Fibroblast of the aortic adventitia (primary cell): Measurements from ENCODE around the gene GFAP. TPM values are rescaled to one million over a fixed set of nuclear protein-coding genes. Genes with fewer than 3 reads are reported as not detected.
A peak's percentile ranks its signal among the peaks of the same experiment; 100 is the strongest.

Experiments
- DNase-seq: peaks from one replicate; pipeline ENCODE4 v3.0.0-alpha.2; 2010; ENCODE audit warnings: low read depth
- H3K4me3 ChIP-seq: 2 replicates; pipeline ENCODE4 v1.5.1; 2011; ENCODE audit warnings: low read depth, mild to moderate bottlenecking, control low read depth, low read length, moderate library complexity
- total RNA-seq: library from RNA; depleted of rRNA; stranded (reverse); fragments of >200 nt; gene quantifications from 2 replicates; pipeline ENCODE4 v1.2.3, GENCODE V29; 2012; ENCODE audit warnings: low replicate concordance
- TF ChIP-seq, protein P1 (sequence below): IDR thresholded peaks from 2 replicates; pipeline ENCODE4 v1.5.1; 2011; ENCODE audit warnings: mild to moderate bottlenecking, low read length, control low read depth, inconsistent platforms; ENCODE audit not compliant: insufficient read depth

GFAP gene
- total RNA-seq, 1 donor = not detected

DNA sequence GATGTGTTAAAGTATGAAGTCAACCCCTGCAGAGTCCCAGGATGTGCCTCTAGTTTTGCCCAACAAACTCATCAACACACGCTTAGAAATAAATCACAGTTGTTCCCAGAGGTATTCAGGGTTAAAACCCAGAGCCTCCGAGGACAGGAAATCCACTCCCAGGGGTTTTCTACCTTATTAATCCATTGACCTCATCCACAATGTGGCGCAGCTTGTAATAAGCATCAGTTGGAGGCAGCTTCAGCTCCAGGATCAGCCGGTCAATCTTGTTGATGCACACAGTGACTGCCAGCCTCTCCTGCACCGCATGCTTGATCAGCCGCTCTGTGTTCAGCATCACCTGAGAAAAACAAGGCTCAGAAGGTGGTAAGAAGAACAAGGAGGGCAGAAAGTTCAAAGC, 39.5 kb downstream of the GFAP start:
- H3K4me3 ChIP-seq = no peak overlapping the region
- TF ChIP-seq, protein P1, sequence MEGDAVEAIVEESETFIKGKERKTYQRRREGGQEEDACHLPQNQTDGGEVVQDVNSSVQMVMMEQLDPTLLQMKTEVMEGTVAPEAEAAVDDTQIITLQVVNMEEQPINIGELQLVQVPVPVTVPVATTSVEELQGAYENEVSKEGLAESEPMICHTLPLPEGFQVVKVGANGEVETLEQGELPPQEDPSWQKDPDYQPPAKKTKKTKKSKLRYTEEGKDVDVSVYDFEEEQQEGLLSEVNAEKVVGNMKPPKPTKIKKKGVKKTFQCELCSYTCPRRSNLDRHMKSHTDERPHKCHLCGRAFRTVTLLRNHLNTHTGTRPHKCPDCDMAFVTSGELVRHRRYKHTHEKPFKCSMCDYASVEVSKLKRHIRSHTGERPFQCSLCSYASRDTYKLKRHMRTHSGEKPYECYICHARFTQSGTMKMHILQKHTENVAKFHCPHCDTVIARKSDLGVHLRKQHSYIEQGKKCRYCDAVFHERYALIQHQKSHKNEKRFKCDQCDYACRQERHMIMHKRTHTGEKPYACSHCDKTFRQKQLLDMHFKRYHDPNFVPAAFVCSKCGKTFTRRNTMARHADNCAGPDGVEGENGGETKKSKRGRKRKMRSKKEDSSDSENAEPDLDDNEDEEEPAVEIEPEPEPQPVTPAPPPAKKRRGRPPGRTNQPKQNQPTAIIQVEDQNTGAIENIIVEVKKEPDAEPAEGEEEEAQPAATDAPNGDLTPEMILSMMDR = no peak
- no peak for DNase-seq

DNA sequence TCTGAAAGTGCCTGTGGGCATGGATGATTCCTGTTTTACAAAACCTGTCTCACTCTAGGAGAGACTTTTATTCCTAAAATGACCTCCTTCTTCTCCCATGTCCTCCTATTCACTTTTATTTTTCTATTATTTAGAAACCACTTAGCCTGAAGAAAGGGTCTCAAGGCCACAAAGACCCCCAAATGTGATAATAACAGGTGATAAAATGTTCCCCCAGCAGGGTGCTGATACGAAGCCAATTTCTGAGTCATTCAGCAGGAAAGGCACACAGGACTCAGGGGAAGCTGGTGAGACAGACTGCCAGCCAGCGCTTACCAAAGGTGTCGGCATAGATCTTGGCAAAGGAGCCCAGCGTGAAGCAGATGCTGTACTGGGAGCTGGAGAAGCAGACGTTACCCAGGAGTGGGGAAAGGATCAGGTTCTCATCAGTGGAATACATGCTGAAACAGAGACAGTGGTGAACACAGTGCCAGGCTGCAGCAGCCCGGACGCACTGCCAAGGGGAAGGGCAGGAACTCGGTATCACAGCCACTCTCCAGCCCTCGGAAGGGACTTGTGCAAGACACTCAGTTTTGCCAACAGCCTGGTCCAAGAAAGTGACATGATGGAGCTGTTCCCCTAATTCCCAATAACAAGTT, 43.0 kb downstream of the GFAP start:
- H3K4me3 ChIP-seq = no peak overlapping the region
- TF ChIP-seq, protein P1 = no peak
- DNase-seq = peak; percentile 10

DNA sequence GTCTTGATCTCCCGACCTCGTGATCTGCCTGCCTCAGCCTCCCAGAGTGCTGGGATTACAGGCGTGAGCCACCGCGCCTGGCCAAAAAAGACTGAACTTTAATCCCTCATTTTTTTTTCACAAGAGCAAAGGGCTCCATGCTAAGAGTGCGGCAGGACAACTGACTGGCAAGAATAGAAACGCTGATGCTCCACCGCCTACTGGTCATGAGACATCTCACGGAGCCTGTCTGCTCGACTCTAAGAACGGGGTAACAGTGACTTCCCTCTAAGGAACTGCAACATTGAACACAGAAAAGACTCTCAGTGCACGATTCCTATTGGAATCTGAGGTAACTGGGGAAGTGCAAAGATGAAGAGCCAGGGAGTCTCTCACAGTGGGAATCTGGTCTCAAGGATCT, 43.7 kb downstream of the GFAP start:
- TF ChIP-seq, protein P1 = no peak
- no peak for DNase-seq
- no peak overlapping the region for H3K4me3 ChIP-seq

DNA sequence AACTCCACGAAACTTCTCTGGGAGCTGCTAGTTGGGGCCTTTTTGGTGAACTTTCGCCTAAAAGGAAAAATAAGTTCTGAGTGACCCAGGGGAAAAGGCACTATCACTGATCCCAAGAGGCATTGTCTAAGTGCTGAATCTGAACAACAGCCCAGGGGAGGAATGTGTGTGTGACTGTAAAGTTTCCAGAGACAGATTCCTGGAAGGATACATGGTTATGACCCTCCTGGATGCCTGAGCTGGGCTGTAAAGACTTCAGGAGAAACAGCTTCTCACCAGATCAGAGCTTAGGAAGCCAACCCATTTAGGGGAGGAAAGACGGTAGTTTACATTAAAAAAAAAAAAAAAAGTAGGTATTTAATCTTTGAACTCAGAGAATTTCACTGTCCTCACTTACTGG, 47.5 kb downstream of the GFAP start:
- DNase-seq = no peak
- TF ChIP-seq, protein P1 = no peak

DNA sequence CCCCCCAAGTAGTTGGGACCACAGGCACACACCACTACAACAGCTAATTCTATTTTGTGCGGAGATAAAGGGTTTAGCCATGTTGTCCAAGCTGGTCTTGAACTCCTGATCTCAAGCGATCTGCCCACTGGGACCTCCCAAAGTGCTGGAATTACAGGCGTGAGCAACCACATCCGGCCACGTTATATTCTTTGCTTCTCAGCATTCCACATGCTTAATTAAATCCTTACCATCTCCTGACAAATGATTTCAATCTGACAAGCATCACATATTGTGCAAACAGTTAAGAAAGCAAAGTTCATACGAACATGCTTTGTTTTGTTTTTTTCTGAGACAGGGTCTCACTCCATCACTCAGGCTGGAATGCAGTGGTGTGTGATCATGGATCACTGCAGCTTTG, 49.4 kb downstream of the GFAP start:
- no peak overlapping the region for H3K4me3 ChIP-seq
- no peak for DNase-seq
- TF ChIP-seq, protein P1 = no peak

More for the DNA sequence above, 47.5 kb downstream of the GFAP start:
- H3K4me3 ChIP-seq = no peak overlapping the region

DNA sequence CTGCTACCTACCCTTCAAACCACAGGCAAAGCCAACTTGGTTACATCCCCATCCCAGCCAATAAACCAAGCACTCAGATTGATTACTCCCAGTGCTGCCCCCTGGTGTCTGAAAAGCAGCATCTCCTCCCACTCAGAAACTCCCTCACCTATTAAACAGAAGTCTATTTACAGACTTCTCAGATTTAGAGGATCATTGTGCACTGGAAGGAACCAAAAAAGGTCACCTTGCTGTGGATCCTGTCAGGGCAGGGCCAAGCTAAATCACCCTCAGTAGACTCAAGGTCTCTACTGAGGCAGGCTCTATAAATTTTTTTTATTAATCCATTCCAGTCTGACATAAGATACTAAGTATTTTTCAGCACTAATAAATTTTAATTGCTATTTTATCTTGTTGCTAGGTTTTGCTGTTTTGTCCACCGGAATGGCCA, 50.1 kb downstream of the GFAP start:
- TF ChIP-seq, protein P1 = peak; percentile 84
- H3K4me3 ChIP-seq = no peak overlapping the region
- peak; percentile 84 for DNase-seq

DNA sequence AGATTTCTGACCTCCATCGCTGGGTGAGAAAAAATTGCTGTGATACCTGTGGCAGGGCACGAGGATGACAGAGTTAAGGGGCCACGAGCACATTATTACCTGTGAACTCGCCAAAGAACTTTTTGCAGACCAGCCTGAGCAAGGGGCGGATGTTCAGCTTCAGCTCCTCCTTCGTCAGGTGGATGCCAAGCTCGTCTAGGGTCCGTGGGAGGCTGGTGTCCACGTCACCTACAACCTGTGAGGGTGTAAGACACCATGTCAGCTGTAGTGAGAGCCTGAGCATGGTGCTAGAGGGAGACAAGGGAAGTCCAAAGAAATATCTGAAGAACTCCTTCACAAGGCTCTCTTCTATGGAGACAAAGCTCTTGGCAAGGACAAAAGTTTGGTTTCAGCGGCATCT, 50.5 kb downstream of the GFAP start:
- TF ChIP-seq, protein P1 = no peak
- DNase-seq = no peak
- no peak overlapping the region for H3K4me3 ChIP-seq
